ENCODE data around the gene SSTR5. TPM values are rescaled to one million over a fixed set of nuclear protein-coding genes. Genes with fewer than 3 reads are reported as not detected.

The SSTR5 gene
- total and polyA plus RNA-seq, 2 experiments from 2014 or later, result not detected

GRCh38 chr16:1040346-1040745, 32.2 kb upstream of the SSTR5 start:
- Histone ChIP-seq H3K4me1 (ENCODE audit: low read depth) (peaks cover 6% of the 10 kb centered on the region), H3K27ac (no peak overlapping the region), H3K36me3 (no peaks in the 10 kb centered on the region), H3K27me3 (no peaks in the 10 kb centered on the region), H3K4me3 (no peak overlapping the region), H3K9me3 (ENCODE audit: low read depth) (no peaks in the 10 kb centered on the region)
- no peak for DNase-seq (ENCODE audit: low read depth in 1 of 2, low spot score in 1 of 2)
- no peak for TF ChIP-seq CTCF (IDR thresholded peaks at IDR 0.05; ENCODE audit: low read depth, low read length)

- Histone ChIP-seq H3K27me3 (no peaks in the 10 kb centered on the region), H3K27ac (no peak overlapping the region), H3K36me3 (no peaks in the 10 kb centered on the region), H3K4me1 (ENCODE audit: low read depth) (no peaks in the 10 kb centered on the region), H3K9me3 (ENCODE audit: low read depth) (no peaks in the 10 kb centered on the region), H3K4me3 (no peak overlapping the region)
- DNase-seq (ENCODE audit: low read depth in 1 of 2, low spot score in 1 of 2), result no peak
- TF ChIP-seq CTCF (IDR thresholded peaks at IDR 0.05; ENCODE audit: low read depth, low read length), result no peak
Measured at GRCh38 chr16:1042049-1042744, 30.4 kb upstream of the SSTR5 start.

- DNase-seq (ENCODE audit: low read depth in 1 of 2, low spot score in 1 of 2), result no peak
- no peaks in the 10 kb centered on the region for H3K4me1 ChIP-seq (ENCODE audit: low read depth)
- no peaks in the 10 kb centered on the region for H3K27me3 ChIP-seq
- no peak for TF ChIP-seq CTCF (IDR thresholded peaks at IDR 0.05; ENCODE audit: low read depth, low read length)
- H3K9me3 ChIP-seq (ENCODE audit: low read depth), result no peaks in the 10 kb centered on the region
- H3K4me3 ChIP-seq, result no peak overlapping the region
- no peak overlapping the region for H3K27ac ChIP-seq
- H3K36me3 ChIP-seq, result no peaks in the 10 kb centered on the region
Measured at GRCh38 chr16:1042866-1043265, 29.7 kb upstream of the SSTR5 start.

GRCh38 chr16:1043881-1044451, 28.6 kb upstream of the SSTR5 start:
- no peak for DNase-seq (ENCODE audit: low read depth in 1 of 2, low spot score in 1 of 2)
- H3K27me3 ChIP-seq, result no peaks in the 10 kb centered on the region
- no peak for TF ChIP-seq CTCF (IDR thresholded peaks at IDR 0.05; ENCODE audit: low read depth, low read length)
- H3K27ac ChIP-seq, result no peak overlapping the region
- no peaks in the 10 kb centered on the region for H3K4me1 ChIP-seq (ENCODE audit: low read depth)
- H3K36me3 ChIP-seq, result no peaks in the 10 kb centered on the region
- no peaks in the 10 kb centered on the region for H3K9me3 ChIP-seq (ENCODE audit: low read depth)
- H3K4me3 ChIP-seq, result no peak overlapping the region

- H3K4me1 ChIP-seq (ENCODE audit: low read depth), result no peaks in the 10 kb centered on the region
- TF ChIP-seq CTCF (IDR thresholded peaks at IDR 0.05; ENCODE audit: low read depth, low read length), result no peak
- H3K36me3 ChIP-seq, result no peaks in the 10 kb centered on the region
- no peaks in the 10 kb centered on the region for H3K27me3 ChIP-seq
- H3K9me3 ChIP-seq (ENCODE audit: low read depth), result no peaks in the 10 kb centered on the region
- no peak overlapping the region for H3K27ac ChIP-seq
- no peak for DNase-seq (ENCODE audit: low read depth in 1 of 2, low spot score in 1 of 2)
- no peak overlapping the region for H3K4me3 ChIP-seq
Measured at GRCh38 chr16:1044460-1045309, 27.9 kb upstream of the SSTR5 start.

All from cardiac muscle cell (in vitro differentiated cells and primary cell).